Head of caudate nucleus (tissue), 42 donors: ENCODE results near the gene MACF1.
"Not testable (repeated sequence)": the region's sequence is repeated elsewhere in the genome, so short reads cannot be mapped to it uniquely, and the experiment has no call there.

ENCODE experiments used
- DNase-seq, 42 donors: peaks; one replicate each; pipeline versions ENCODE4 v3.0.0 to v3.0.0-alpha.2; 2020 to 2021; ENCODE audit warnings: mixed read lengths in 7 of 42
- intact Hi-C: fragments of 100-400 bp; cut with DNase I; formaldehyde crosslinking; loops from one replicate; pipeline ENCODE4 v1.15.0; 2022

Gene MACF1

GRCh38 chr1:39489567-39490239 lies 285.2 kb downstream of the MACF1 start:
- intact Hi-C loops: no loop called here
- DNase-seq: no peak

- peak in 41 of 42 donors; percentile 30 to 89 (median 67) for DNase-seq
- intact Hi-C loops: no loop called here
Observed at GRCh38 chr1:39490596-39491145, 286.2 kb downstream of the MACF1 start.

GRCh38 chr1:39491146-39491921 lies 286.8 kb downstream of the MACF1 start, which contains the start of gene BMP8A:
Gene BMP8A (plus strand): TSS chr1:39491636. CDS start chr1:39491992, 356 bp downstream.
- intact Hi-C loops: no loop called here
- peak in 35 of 42 donors; percentile 29 to 79 (median 49) for DNase-seq

- intact Hi-C loops, DNase-seq: not testable (repeated sequence)
Observed at GRCh38 chr1:39492118-39493042, 287.9 kb downstream of the MACF1 start.

GRCh38 chr1:39493043-39493810 lies 288.7 kb downstream of the MACF1 start:
- peak in 5 of 42 donors; percentile 35 to 57 (median 43) for DNase-seq
- intact Hi-C loops: not testable (repeated sequence)

- peak in 14 of 42 donors; percentile 31 to 58 (median 38) for DNase-seq
- intact Hi-C loops: no loop called here
Observed at GRCh38 chr1:39494671-39495410, 290.3 kb downstream of the MACF1 start.

GRCh38 chr1:39496520-39496919 lies 292.0 kb downstream of the MACF1 start:
- DNase-seq, intact Hi-C loops: not testable (repeated sequence)

GRCh38 chr1:39497585-39497984 lies 293.1 kb downstream of the MACF1 start:
- DNase-seq: no peak
- intact Hi-C loops: no loop called here

- DNase-seq, intact Hi-C loops: not testable (repeated sequence)
Observed at GRCh38 chr1:39498096-39498710, 293.7 kb downstream of the MACF1 start.

GRCh38 chr1:39498821-39499220 lies 294.3 kb downstream of the MACF1 start:
- intact Hi-C loops, DNase-seq: not testable (repeated sequence)

- intact Hi-C loops: no loop called here
- peak in 1 of 42 donors; percentile 3 for DNase-seq
Observed at GRCh38 chr1:39499668-39500067, 295.2 kb downstream of the MACF1 start.

- intact Hi-C loops: no loop called here
- DNase-seq: peak in 1 of 42 donors; percentile 4
Observed at GRCh38 chr1:39500862-39501389, 296.4 kb downstream of the MACF1 start.

- intact Hi-C loops: no loop called here
- DNase-seq: no peak
Observed at GRCh38 chr1:39501666-39502065, 297.2 kb downstream of the MACF1 start.

- intact Hi-C loops, DNase-seq: not testable (repeated sequence)
Observed at GRCh38 chr1:39504436-39504835, 299.9 kb downstream of the MACF1 start.

- intact Hi-C loops: no loop called here
- no peak for DNase-seq
Observed at GRCh38 chr1:39505289-39505688, 300.8 kb downstream of the MACF1 start.

GRCh38 chr1:39507230-39507928 lies 302.9 kb downstream of the MACF1 start:
- intact Hi-C loops: no loop called here
- DNase-seq: peak in 30 of 42 donors; percentile 15 to 80 (median 40)
